ENCODE data around the gene ACER3. TPM values are rescaled to one million over a fixed set of nuclear protein-coding genes. Genes with fewer than 3 reads are reported as not detected.

ACER3 gene
- total and polyA plus RNA-seq, 2 of the 4 experiments (the other 2 are of a cell fraction), result 3.5 to 10.0 TPM

DNA sequence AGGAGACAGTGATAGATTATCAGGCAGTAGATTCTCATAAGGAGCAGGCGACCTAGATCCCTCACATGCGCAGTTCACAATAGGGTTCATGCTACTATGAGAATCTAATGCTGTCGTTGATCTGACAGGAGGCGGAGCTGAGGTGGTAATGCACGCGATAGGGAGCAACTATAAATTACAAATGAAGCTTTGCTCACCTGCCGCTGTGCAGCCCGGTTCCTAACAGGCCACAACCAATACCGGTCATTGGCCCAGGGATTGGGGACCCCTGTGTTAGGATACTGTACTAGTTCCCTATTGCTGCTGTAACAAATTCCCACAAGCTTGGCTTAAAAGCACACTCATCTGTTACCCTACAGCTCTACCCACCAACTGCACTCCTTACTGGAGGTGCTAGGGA is 184.2 kb downstream of the ACER3 start:
- Histone ChIP-seq H2BK5ac (ENCODE audit: low read depth, low read length, poor library complexity, severe bottlenecking) (no peak overlapping the region), H3K14ac (replicated peaks; ENCODE audit: low read depth, low read length) (no peak overlapping the region), H3K9me3 (ENCODE audit: control insufficient read depth, insufficient read depth, low read length) (no peaks in the 10 kb centered on the region), H2AK9ac (replicated peaks; ENCODE audit: low read depth, low read length, poor library complexity) (no peak overlapping the region), H3K9me1 (ENCODE audit: insufficient read depth, low read length) (no peaks in the 10 kb centered on the region), H3K23ac (ENCODE audit: low read depth, low read length) (no peak overlapping the region), H3K4me2 (ENCODE audit: low read depth, low read length) (no peak overlapping the region), H2BK20ac (ENCODE audit: low read depth, low read length) (no peak overlapping the region), H3K27ac (ENCODE audit: insufficient read depth, low read length) (no peak overlapping the region), H3K79me1 (ENCODE audit: low read depth in 1 of 2, low read length in 2 of 2) (no peaks in the 10 kb centered on the region), H3K56ac (ENCODE audit: extremely low read depth, insufficient read depth, low read length) (no peak overlapping the region), H2AK5ac (ENCODE audit: low read depth, low read length) (no peak overlapping the region), H2BK15ac (ENCODE audit: low read depth, low read length) (no peak overlapping the region), H3K4me1 (ENCODE audit: control insufficient read depth, insufficient read depth, low read length) (no peaks in the 10 kb centered on the region), H3K36me3 (ENCODE audit: control insufficient read depth, insufficient read depth, low read length) (no peaks in the 10 kb centered on the region), H4K20me1 (ENCODE audit: insufficient read depth, low read length) (no peaks in the 10 kb centered on the region), H3K9ac (ENCODE audit: low read depth, low read length) (no peak overlapping the region), H4K91ac (ENCODE audit: insufficient read depth, low read depth, low read length) (no peak overlapping the region), H2AFZ (replicated peaks; ENCODE audit: low read length, poor library complexity) (no peak overlapping the region), H3K4me3 (ENCODE audit: insufficient read depth, low read depth, low read length) (no peak overlapping the region), H4K5ac (ENCODE audit: low read depth, low read length) (no peak overlapping the region), H3K4ac (ENCODE audit: low read depth, low read length) (no peak overlapping the region), H4K8ac (ENCODE audit: low read depth in 2 of 2, low read length in 2 of 2) (no peak overlapping the region), H3K18ac (ENCODE audit: low read depth, low read length) (no peak overlapping the region), H2BK120ac (ENCODE audit: low read depth, low read length) (no peak overlapping the region), H3K27me3 (ENCODE audit: control insufficient read depth, insufficient read depth, low read length) (peaks cover 16% of the 10 kb centered on the region)
- dilution Hi-C loops (cut with HindIII; ENCODE audit: low sequenced_read_pairs, unreplicated experiment) (no loop called here), intact Hi-C loops (cut with micrococcal nuclease) (loop anchor here (10.0 kb wide), 2 partner anchors 500 to 570 kb away; no protein-coding TSS in a partner anchor), in situ Hi-C loops (cut with MboI; ENCODE audit: low sequenced_read_pairs) (loop anchor here (5.0 to 25.0 kb wide), 3 partner anchors 47 to 308 kb away; no protein-coding TSS in a partner anchor)
- ChIA-PET POLR2A (ENCODE audit: unreplicated experiment) (no interaction called here), CTCF (interaction anchor here (1.0 to 1.9 kb wide), 2 partner anchors 46 to 125 kb away, joined by 4 to 7 read pairs; no protein-coding TSS in a partner anchor)
- no peak for TF ChIP-seq RCOR1 (IDR thresholded peaks at IDR 0.05; ENCODE audit: insufficient replicate concordance, low read length)
- TF ChIP-seq BHLHE40 (IDR thresholded peaks at IDR 0.05; ENCODE audit: low read depth, low read length), result no peak
- TF ChIP-seq MXI1 (IDR thresholded peaks at IDR 0.05; ENCODE audit: borderline replicate concordance, low read depth, low read length), result no peak
- TF ChIP-seq RFX5 (IDR thresholded peaks at IDR 0.05; ENCODE audit: low read depth, low read length), result no peak
- TF ChIP-seq, protein P1, sequence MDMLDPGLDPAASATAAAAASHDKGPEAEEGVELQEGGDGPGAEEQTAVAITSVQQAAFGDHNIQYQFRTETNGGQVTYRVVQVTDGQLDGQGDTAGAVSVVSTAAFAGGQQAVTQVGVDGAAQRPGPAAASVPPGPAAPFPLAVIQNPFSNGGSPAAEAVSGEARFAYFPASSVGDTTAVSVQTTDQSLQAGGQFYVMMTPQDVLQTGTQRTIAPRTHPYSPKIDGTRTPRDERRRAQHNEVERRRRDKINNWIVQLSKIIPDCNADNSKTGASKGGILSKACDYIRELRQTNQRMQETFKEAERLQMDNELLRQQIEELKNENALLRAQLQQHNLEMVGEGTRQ (IDR thresholded peaks at IDR 0.05; ENCODE audit: low read depth, low read length), result no peak
- no peak for TF ChIP-seq CHD1 (IDR thresholded peaks at IDR 0.05; ENCODE audit: low read depth, low read length)
- no peak for TF ChIP-seq MAFK (IDR thresholded peaks at IDR 0.05; ENCODE audit: low read depth, low read length)
- TF ChIP-seq CEBPB (IDR thresholded peaks at IDR 0.05; ENCODE audit: low read depth, low read length), result no peak
- no peak for TF ChIP-seq MAZ (IDR thresholded peaks at IDR 0.05; ENCODE audit: borderline replicate concordance, low read depth, low read length)
- TF ChIP-seq CTCF (conservative IDR thresholded peaks at IDR 0.05; ENCODE audit: low read depth, low read length), result no peak
- no peak for TF ChIP-seq POLR2A (IDR thresholded peaks at IDR 0.05; ENCODE audit: low read depth, low read length)
- no peak for TF ChIP-seq FOS (IDR thresholded peaks at IDR 0.05; ENCODE audit: low read depth, low read length)
- no peak for TF ChIP-seq NFE2L2 (IDR thresholded peaks at IDR 0.05; ENCODE audit: low read depth, low read length)
- no peak for TF ChIP-seq RAD21 (IDR thresholded peaks at IDR 0.05; ENCODE audit: low read length)
- no peak for ATAC-seq (ENCODE audit: low read depth)
- no peak for DNase-seq
- 95% methylated on average over 6 of the region's 9 CpGs; no CpG with 5 or more reads in 1 of the 2 experiments for WGBS, 2 experiments (ENCODE audit: extremely low coverage in 2 of 2, insufficient read length in 1 of 2)
- BruUV-seq (replicated peaks), result no TSS peak
